Ecto neural progenitor cell (in vitro differentiated cells): Measurements from ENCODE around the gene CYP46A1.
"Not testable (repeated sequence)": the region's sequence is repeated elsewhere in the genome, so short reads cannot be mapped to it uniquely, and the experiment has no call there.

ENCODE experiments used
- DNase-seq: peaks from one replicate; pipeline ENCODE4 v3.0.0-alpha.2; 2018; ENCODE audit warnings: low spot score

CYP46A1 gene

DNA sequence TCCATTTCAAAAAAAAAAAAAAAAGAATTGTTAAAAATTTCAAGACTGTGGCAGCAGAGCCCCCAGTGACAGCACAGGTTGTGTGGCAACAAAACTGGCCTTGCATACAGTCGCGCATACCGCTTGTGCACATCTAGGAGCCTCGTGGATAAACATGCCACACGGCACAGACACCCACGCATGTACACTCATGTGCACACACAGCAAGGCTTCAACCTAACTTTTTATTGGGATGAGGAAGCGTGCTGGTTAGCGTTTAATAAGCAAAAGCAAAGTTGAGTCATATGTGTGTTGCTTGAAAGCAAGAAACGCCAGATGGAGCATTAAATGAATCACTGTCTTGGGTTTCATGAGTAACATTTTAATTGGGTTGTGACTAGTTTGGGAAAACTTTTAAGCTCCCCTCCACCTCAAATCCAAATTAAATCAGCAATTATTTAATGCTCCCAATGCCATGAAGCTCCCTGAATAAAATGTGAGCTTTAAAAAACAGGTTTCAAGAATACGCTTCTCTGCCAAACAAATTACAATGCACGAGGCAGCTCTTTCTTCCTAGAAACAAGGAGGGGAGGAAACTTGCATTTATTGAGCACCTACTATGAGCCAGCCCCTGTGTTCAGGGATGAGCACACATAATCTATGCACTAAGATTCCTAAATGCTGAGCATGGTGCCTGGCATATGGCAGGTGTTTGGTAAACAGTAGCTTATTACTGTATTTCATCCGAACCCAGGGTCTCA is 73.4 kb downstream of the CYP46A1 start:
- no peak for DNase-seq

DNA sequence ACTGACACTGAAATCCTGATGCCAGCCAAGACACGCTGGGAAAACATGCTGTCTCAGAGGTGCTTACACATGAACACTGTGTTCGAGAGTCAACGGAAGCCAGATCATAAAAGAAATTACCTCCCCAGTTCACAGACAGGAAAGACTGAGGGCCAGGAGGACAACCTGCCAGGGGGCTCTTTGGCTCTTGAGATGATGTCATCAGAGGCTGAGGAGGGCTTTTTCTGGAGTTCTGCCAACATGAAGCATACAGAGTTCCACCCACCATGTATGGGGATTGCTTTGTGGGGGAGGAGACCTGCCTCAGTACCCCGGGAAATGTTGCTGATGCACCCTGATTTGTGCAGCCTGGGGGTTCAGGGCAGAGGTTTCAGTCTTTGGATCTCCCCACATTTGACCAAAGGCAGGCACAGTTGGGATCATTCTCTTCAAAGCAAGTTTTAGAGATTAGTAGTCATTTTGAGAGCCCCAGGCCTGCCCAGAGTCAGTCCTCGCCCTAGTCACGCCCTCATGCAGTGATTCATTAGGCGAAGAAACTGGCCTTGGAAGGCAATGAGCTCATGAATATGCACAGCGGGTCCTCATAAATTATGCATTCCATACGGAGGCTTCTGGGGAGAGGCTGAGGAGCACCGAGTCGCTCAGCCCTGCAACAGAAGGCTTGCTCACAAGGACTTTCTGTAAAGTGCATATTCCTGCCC is 74.2 kb downstream of the CYP46A1 start:
- DNase-seq: no peak

DNA sequence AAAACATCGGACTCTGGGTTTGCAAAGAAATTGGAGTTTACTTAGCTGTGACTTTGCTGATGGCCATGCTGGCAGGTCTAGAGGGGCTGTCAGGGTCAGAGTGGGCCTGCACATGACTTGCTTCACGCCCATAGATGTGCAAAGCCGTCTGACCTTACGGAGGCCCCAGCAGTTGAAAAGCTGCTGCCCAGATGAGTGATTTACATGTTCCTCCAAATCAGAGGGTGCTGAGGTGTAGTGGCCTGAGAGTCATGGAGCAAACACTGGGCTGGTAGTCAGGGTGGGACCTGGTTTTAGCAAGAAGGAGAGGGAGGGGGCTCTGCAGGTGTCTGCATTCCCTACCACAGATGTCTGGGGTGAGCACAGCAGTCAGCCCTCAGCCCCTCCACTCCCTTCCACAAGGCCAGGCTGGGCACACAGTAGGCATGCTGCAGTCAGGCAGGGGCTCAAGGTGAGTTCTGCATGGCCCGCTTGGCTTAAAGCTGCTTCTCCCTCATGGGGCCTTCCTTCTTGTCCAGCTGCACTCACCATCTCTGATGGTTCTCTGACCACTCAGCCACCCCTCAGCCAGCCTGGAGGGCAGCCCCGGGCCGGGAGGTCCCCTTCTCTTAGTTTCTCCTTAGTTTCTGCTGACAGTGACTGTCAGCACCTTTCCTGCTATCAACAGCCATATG is 74.9 kb downstream of the CYP46A1 start:
- no peak for DNase-seq

DNA sequence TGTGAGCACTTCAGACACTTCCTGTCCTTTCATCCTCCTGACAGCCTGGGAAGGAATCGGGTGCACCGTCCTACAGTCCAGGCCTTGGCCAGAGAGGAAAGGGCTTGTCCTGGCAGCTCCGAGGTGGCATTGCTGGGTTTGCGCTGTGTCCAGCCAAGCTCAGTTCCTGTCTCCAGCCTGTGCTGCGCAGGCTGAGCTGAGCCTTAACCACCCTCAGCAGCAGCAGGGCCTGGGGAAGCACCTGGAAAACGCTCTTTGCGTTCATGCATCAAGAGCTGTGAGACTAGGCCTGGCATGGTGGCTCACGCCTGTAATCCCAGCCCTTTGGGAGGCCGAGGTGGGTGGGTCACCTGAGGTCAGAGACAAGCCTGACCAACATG is 75.4 kb downstream of the CYP46A1 start:
- DNase-seq: no peak

DNA sequence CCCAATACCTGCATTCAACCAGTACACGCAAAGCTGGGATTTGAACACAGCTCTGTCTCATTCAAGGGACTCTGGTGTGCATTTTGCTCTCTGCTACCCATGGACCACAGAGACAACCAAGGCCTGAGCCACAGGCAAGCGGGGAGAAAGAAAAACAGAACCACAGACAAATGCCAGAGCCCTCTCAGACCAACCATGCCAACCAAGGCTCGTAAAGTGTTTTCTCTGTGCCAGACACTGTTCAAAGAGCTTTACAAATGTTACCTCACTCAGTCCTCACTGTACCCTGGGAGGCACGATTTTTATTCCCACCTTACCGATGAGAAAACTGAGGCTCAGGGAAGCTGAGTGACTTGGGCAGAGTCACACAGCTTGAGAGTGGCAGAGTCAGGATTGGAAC is 76.7 kb downstream of the CYP46A1 start:
- no peak for DNase-seq

DNA sequence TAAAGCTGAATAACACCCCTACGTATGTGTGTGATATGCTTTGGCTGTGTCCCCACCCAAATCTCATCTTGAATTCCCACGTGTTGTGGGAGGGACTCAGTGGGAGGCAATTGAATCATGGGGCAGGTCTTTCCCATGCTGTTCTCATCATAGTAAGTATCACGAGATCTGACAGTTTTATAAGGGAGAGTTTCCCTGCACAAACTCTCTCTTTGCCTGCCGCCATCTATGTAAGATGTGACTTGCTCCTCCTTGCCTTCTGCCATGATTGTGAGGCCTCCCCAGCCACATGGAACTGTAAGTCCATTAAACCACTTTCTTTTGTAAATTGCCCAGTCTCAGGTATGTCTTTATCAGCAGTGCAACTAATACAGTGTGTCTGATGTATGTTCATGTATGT is 78.8 kb downstream of the CYP46A1 start:
- not testable (repeated sequence) for DNase-seq

DNA sequence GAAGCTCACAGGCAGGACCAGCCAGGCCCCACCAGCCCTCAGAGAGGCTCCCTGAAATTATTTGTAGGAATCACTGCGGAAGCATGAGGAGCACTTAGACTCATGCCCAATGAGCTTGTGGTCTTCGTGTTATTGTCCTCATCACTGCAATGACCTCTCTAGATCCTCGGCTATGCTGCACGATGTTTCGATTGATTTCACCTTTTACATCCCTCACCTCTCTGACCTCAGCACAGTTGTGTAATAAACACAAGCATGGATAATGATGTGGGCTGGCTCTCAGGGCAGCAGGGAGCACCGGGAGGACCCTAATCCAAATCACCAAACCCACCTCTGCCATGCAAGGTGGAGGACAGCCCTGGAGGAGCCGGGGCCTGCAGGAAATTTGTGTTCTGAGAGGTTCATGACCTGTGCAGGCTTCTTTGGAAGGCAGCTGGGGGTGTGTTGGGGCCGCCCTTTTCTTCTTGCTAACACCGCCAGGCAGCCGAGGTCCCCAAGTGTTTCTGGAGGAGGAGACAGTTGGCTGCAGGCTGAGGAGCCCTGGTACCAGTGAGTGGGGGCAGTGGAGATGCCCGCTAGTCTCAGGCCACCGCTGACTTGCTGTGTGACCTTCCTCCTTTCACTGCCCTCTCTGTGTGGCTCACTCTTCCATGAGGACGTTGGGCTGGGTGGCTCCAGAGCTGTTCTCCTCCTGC is 79.6 kb downstream of the CYP46A1 start:
- no peak for DNase-seq

DNA sequence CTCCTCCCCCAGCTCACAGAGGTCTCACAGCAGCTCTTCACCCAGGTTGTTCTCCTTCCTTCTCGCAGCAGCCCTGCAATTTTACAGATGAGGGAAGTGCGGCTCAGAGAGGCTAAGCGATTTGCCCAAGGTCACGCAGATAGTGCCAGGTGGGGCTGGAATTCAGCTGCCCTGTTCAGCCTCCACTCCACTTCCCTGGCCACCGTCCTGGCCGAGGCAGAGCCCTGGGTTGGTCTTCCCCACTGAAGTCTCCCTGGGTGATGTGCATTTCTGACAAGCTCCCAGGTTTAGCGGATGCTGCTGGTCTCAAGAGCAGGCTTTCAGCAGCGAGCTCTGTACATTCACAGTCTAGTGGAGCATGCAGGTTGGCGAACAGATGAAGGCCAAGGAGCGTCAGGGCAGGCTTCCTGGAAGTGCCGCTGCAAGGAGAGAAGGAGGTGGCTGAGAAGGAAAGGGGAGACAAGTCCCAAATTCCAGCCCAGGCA is 80.2 kb downstream of the CYP46A1 start:
- no peak for DNase-seq

DNA sequence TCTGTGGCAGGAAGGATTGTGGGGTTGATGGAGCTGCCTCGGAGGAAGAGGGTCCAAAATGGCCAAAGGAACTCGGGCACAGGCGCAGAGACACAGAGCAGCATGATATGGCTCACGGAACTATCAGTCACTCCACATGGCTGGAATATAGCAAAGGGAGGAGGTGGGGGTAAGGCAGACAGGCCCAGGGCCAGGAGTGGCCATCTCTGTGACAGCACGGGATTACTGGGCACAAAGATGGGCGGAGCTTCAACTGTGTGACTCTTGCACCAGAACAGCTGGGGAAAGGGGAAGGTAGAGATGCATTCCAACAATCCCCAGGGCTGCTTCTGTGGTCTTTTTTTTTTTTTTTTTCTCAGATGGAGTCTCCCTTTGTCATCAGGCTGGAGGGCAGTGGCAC is 84.3 kb downstream of the CYP46A1 start:
- DNase-seq: peak; percentile 49

DNA sequence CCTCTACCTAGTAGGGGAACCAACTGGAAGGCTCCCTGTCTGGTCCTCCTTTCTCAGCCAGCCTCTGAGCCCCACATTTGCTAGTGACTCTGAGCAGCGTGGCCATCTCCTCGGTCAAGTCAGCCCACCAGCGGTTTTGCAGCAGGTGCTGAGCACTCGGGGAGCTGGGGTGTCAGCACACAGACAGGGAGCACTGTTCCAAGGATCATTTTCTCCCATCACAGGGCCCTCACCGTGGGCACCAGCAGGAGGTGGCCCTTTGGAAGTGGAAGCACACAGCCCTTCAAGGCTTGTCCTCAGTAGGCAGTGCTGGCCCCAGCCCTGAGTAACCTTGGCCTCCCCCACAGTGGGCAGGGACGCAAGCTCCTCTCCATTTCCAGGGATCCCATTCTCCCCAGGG is 85.0 kb downstream of the CYP46A1 start:
- no peak for DNase-seq

DNA sequence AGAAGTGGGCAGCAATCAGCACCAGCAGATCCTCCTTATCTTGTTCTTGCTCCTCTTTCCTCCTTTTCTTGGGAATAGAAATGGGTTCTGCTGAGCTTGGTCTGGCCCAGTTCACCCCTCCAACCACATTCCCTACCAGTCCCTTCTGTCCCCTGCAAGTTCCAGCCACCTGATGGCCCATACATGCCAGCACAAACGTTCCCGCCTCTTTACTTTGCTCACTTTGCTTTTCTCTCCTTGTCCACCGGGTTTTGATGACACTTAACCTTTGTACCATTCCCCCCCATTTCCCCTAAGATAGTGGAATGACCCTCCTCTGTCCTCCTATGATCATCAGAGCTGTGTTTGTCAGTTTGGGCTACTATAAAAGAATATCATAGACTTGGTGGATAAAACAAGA is 85.7 kb downstream of the CYP46A1 start:
- DNase-seq: no peak

DNA sequence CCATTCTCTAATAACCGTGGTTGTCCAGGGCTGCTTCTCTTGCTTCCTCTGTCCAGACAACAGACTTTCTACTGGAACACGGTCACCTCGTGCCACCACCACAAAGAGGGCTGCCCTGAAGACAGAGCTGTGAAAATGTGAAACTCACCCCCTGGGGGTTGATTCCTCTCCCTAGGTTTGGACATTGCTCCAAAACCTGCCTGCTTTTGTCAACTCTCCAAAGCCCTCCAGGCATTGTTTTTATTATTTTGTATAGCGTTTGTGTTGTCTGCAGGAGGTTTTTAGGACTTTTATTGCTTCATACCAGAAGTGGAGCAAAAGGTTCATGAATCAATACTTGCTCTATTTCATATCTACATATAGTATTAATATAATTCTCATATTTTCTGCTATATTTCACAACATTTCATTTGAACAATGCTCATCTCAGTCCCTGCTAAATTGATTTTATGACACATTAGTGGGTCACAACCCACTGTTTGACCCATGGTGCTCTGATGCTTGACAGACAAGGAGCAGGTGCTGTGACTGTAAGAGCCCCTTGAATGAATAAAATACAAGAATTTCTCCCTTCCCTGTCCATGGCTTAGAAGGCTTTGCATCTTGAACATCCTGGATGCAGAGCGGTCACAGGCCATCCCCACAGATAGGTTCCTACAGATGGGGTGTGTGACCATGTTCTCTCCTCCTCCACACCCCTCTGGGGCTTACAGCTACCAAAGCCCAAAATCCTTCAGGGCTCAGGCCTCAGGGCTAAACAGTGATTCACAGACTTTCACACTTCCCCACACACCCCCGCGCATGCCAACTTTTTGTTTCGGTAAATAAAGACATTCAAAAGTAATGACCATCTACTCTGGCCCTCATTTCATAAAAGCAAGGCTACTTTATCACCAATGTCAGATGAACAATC is 88.5 kb downstream of the CYP46A1 start:
- DNase-seq: no peak

DNA sequence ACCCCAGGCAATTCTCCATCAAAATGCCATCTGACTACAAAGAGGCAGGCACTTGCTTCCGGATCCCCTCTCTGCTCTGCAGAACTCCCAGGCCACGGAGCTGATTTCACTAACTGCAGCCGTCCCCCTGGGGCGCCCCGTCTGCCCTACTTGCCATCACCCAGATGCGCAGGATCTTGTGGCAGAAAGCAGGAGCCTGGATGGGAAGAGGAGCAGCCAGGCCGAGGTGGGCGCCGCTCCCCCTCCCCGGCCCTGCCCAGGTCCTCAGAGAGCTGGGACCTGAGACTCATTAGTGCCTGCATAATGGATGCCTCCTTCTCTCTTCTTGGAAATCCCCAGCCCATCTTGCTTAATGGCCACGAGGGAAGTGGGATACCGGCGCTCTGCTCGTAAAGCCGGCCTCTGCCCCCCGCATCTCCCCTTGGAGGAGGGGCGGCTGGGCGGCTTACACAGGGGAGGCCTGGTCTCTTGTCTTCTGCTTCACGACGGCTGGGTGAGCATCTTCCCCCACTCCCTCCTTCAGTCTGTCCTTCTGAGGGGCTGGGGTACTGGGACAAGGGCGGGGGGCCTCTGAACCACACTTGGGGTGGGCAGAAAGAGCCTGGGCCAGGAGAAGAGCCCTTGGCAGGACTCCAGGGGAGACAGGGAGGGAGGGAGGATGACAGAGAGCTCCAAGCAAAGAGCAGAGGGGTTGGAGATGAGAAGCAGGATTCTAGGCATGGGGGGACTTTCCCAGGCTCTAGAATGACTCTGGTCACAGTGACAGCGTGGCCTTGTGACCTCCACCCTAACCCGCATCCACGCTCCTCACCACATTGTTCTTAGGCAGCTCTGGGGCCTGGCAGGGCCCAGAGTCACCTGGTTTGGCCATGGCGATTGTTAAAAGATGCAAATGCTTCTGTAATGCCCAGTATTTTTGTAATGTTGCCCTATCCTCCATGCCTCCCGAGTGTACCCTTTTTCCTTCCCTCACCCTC is 89.7 kb downstream of the CYP46A1 start:
- no peak for DNase-seq

DNA sequence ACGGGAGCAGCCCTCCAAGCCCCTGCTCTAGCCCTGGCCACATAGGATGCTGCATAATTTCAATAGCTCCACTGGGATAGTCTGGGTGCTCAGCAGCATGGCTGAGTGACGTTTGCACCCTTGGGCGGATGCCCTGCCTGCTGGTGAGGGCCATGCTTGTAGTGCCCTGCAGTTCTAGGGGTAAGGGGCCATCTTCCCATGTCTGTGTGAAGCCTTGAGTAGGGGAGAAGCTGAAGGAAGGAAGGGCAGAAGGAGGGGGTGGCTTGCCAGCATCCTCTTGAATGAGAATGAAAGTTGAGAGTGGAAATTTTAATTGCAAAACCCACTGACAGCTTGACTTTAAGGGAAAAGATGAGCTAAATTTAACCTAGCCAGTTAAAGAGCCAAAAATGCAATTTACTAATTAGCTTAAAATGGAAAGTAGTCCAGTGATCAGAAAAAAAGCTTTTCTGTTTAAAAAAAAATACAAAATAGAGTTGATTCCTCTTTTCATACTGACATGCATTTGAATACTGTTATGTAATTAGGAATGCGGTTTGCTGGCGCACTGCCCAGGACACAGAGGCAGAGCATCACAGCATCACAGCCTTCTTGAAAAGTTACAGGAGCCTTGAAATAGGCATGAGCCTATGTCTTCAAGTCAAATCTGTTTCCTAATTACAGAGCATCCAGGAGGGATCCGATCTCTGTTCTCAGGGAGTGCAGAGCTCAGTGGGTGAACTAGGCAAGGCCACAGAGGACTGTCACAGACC is 90.6 kb downstream of the CYP46A1 start:
- DNase-seq: no peak

DNA sequence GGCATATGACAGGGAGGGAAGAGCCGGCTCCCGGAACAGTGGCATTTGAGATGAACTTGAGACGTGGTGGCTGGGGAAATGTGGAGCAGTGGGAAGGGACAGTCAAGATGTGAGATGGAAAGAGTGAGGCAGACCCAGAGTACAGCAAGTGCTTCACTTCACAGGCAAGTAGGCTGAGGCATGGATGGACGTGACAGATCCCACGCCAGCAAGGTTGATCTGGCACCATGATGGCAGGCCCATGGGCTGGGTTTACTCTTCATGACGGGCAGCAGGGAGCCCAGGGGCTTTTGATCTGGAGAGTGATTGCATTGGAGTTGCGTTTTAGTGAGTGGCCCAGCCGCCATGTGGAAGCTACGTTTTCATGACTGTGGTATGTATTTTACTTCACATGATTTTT is 91.3 kb downstream of the CYP46A1 start:
- DNase-seq: no peak
